Activated CD8-positive, alpha-beta memory T cell treated with anti-CD3 and anti-CD28 coated beads for 4 hours (primary cell): ENCODE results near the gene JAK3.
"Not testable (repeated sequence)": the region's sequence is repeated elsewhere in the genome, so short reads cannot be mapped to it uniquely, and the experiment has no call there.

Source experiments
- DNase-seq, 2 donors: peaks; one replicate each; pipeline ENCODE4 v3.0.0-alpha.2; 2020; ENCODE audit warnings: low read depth in 2 of 2

JAK3 gene

DNA sequence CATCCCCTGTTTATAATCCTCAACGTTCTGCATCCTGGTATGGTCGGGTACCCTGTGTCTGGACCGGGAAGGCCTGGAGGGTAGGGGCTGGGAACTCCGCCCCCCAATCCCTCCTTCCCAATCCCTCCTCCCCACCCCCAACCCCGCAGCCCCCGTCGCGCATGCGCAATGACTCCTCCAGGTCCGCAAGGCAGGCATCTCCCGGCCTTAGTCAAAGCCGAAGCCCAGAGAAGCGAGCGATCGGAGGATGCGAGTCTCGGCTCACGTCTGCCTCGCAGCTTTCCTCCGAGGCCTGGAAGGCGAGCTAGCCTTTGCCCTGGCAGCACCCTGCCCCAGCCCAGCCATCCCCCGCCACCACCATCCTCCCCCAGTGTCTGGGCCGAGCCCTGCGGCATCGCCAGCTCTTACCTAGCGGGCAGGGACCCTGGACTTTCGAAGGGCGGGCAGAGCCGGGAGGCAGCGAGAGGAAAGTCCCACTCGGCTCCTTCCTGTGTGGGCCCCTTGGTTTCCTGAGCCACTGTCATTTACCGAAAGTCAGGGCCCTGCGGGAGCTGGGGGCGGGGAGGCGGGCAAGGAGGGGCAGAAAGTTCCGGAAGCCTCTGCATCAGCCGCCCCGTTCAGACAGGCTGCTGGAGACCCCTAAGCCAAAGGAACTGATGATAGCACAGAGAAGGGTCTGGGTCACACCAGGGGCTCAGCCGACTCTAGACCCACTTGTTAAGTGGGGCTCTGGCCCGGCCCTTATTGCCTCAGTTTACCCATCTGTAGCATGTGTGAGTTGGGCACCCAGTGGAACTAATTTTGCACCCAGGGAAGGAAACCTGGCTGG, at the start of gene JAK3:
Gene JAK3 (minus strand): TSS at position 445 of the 829 bp plus-strand sequence. CDS start 3,565 bp downstream, outside the sequence.
- DNase-seq = peak; percentile 76 to 83

DNA sequence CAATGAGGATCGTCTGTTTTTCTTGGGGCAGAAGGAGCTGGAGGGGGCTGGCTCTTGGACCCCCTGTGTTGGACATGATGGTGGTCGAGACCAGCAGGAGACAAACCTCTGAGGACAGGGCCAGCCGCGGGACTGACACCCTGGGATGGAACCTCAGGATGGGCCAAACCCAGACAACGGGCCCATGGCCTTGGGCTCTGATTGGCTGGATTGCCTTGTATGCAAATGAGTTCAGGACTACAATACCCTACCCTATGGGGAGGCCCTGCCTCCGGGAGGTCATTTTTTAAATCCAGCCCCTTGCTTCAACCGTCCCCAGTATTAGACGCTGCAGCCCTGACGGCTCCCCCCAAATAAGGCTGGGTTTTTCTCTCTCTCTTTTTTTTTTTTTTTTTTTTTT, 46.0 kb upstream of the JAK3 start:
- DNase-seq = no peak

DNA sequence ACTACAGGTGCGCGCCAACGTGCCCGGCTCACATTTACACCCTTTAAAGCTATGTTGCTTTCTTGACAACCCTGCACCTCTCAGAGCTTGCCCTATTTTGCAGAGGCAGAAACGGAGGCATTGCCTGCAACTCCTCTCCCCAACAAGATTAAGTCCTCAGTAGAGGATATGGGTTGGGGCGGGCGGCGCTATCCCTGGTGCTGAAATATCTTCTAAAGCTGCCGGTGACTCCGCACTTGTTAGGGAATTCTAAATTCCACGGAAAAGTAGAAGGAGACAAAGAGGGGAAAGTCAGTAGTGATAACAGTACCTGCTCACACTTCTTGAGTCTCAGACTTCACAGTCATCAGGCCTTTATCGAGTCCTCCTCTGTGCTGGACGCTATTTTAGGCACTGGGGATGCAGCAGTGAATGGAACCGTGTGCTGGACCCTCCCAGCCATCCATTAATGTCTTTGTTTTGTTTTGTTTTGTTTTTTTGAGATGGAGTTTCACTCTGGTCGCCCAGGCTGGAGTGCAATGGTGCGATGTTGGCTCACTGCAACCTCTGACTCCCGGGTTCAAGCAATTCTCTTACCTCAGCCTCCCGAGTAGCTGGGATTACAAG, 41.9 kb upstream of the JAK3 start:
- DNase-seq = no peak

DNA sequence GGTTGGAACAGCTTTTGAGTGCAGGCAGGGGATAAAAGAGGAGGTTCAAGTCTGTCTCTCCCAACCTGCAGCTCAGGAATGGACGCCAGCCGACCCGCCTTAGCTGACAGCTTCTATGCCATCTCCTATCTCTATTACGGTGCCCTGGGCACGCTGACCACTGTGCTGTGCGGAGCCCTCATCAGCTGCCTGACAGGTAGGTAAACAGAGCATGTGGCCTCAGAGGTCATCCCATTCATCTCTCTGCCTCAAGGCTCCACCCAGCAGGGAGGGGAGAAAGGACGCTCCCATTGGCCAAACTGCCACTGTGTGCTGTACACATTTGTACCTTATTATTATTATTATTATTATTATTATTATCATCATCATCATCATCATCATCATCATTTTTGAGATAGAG, 40.5 kb upstream of the JAK3 start:
- DNase-seq = no peak

DNA sequence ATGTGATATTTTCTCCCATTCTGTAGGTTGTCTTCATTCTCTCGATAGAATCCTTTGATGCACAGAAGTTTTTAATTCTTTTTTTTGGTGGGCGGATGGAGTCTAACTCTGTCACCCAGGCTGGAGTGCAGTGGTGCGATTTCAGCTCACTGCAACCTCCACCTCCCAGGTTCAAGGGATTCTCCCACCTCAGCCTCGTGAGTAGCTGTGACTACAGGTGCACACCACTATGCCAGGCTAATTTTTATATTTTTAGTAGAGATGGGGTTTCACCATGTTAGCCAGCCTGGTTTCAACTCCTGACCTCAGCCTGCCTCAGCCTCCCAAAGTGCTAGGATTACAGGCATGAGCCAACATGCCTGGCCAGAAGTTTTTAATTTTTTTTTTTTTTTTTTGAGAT, 39.4 kb upstream of the JAK3 start:
- not testable (repeated sequence) for DNase-seq

DNA sequence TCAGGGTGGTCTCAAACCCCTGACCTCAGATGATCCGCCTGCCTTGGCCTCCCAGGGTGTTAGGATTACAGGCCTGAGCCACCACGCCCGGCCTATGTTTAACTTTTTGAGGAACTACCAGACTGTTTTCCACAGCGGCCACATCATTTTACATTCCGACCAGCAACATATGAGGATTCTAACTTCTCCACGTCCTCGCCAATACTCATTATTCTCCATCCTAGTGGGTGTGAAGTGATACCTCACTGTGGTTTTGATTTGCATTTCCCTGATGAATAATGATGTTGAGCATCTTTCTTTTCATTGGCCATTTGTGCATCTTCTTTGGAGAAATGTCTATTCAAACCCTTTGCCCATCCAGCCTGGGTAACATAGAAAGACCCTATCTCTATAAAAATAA, 38.7 kb upstream of the JAK3 start:
- no peak for DNase-seq

DNA sequence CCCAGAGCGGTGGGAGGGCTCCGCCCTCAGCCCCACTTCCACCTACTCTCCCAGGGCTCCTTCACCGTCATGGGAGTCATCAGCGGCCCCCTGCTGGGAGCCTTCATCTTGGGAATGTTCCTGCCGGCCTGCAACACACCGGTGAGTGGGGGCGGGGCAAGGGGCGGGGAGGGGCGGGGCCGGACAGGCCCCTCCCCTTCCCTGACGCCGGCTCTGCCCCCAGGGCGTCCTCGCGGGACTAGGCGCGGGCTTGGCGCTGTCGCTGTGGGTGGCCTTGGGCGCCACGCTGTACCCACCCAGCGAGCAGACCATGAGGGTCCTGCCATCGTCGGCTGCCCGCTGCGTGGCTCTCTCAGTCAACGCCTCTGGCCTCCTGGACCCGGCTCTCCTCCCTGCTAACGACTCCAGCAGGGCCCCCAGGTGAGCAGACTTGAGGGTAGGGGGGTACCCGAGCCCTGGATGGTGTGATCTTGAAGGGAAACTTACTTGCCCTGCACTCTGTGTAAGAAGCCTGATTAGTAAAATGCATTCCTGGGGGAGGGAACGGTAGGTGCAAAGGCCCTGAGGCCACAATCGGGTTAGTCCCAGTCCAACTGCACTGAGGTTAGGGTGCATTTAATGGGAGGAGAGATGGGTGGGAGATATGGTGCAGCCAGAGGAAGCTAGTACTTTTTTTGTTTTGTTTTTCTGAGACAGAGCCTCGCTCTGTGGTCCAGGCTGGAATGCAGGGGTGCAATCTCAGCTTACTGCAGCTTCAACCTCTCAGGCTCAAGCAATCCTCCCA, 36.0 kb upstream of the JAK3 start:
- DNase-seq = no peak

DNA sequence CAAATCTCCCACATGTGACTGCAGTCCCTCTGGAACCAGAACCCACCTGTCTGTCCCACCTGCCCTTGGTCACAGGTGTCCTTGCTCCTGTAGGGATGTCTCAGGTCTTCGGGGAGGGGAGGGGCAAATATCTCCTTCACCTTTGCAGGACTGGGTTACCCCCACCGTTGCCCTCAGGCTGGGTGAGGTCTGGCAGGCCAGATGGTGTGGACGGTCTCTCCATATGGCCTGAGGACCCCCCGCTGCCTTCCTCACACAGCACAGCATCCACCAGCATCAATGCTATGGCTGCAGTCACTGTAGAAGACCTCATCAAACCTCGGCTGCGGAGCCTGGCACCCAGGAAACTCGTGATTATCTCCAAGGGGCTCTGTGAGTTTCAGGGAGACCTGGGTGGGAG, 33.9 kb upstream of the JAK3 start:
- DNase-seq = no peak

DNA sequence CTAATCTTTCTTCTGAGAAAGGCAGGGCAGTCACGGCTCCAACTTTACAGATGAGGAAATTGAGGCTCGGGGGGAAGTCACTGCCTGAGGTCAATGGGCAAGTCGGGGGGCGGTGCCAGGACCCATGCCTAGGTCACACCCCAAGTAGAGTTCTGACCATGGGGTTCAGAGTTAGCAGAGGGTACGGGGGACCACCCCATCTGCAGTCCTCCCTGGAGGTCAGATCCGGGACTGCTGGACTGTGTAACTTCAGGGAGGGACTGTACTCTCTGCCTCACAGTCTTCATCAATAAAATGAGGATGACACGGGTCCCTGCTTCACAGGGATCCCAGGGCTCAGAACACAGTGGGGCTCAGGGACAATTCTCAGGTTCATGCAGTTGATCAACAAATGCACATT, 31.7 kb upstream of the JAK3 start:
- DNase-seq = no peak

DNA sequence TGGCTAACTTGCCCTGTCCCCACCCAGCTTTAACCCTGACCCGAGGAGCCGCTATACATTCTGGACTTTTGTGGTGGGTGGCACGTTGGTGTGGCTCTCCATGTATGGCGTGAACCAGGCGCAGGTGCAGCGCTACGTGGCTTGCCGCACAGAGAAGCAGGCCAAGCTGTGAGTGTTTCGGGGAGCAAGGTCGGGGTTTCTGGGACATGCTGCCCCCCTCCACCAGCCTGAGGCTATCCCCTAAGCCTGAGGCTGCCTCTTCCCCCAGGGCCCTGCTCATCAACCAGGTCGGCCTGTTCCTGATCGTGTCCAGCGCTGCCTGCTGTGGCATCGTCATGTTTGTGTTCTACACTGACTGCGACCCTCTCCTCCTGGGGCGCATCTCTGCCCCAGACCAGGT, 29.9 kb upstream of the JAK3 start:
- DNase-seq = no peak

DNA sequence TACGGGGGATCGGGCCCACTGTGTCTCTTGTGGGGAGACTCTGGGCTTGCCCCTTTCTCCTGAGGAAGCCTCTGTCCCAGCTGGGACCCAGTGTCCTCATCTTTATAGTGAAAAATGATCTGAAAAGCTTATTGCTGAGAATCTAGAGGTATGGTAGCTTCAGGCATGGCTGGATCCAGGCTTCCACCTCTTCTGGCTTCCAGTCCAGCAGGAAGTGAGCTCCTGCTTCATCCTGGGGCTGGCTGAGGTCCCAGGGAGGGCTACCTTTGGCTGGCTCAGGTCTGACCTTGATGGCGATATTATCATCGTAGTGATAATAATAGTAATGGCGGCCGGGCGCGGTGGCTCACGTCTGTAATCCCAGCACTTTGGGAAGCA, 27.0 kb upstream of the JAK3 start:
- no peak for DNase-seq

DNA sequence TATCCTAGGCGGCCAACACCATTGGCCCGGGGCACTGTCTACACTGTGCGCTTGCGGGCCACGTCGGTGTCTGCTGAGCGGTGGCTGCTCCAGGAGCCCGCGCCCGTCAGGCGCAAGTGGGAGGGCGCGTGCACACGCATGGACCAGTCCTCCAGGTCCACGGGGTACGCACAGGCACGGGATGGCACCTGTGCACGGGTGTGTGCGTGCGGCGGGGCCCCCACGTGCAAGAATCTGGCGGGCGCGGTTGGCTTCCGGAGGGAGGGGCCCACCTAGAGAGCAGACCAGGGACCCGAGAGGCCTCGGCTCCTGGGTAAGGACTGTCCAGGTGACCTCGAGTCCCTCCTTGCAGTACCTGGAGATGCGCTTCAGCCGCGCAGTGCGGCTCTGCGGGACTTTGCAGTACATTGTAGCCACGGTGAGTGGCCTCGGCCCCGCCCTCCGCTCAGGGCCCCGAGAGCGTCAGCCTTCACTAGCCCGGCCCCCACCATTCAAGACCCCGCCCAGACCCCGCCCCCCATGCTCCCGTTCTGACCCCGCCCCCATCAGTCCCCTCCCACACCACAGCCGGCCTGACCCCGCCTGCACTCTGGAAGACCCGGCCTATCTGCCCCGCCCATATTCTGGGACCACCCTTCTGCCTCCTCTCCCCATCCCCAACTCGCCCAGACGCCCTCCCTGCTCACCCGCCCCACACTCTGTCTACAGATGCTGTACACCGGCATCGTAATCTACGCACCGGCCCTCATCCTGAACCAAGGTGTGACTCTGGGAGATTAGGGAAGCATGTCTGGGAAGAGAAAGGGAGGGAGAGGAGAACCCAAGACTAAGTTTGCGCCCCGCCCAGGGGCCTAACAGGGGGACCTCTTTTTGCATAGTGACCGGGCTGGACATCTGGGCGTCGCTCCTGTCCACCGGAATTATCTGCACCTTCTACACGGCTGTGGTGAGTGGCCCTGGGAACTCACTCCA, 26.3 kb upstream of the JAK3 start:
- peak; percentile 19 to 28 for DNase-seq

DNA sequence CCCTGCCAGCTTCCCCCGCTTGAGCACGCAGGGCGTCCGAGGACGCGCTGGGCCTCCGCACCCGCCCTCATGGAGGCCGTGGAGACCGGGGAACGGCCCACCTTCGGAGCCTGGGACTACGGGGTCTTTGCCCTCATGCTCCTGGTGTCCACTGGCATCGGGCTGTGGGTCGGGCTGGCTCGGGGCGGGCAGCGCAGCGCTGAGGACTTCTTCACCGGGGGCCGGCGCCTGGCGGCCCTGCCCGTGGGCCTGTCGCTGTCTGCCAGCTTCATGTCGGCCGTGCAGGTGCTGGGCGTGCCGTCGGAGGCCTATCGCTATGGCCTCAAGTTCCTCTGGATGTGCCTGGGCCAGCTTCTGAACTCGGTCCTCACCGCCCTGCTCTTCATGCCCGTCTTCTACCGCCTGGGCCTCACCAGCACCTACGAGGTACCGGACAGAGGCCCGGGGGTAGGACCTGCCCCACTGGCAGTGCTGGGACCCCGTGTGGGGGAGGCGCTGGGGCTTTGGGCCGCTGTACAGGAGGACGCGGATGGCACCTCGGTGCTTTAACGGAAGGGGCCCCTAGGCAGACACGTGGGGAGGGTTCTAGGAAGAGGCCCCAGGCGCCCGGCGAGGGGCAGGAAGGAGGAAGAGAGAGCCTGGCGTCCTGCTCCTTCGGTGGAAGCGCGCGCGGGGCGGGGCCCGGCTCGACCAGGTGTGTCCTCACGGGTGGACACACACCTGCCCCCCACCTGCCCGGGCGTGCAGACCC, 24.6 kb upstream of the JAK3 start:
- DNase-seq = no peak

DNA sequence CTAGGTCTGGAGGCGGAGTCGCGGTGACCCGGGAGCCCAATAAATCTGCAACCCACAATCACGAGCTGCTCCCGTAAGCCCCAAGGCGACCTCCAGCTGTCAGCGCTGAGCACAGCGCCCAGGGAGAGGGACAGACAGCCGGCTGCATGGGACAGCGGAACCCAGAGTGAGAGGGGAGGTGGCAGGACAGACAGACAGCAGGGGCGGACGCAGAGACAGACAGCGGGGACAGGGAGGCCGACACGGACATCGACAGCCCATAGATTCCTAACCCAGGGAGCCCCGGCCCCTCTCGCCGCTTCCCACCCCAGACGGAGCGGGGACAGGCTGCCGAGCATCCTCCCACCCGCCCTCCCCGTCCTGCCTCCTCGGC, 24.1 kb upstream of the JAK3 start, which contains the start of gene SLC5A5:
Gene SLC5A5 (plus strand): TSS at position 68 of the 373 bp plus-strand sequence. CDS start 375 bp downstream, outside the sequence.
- no peak for DNase-seq

DNA sequence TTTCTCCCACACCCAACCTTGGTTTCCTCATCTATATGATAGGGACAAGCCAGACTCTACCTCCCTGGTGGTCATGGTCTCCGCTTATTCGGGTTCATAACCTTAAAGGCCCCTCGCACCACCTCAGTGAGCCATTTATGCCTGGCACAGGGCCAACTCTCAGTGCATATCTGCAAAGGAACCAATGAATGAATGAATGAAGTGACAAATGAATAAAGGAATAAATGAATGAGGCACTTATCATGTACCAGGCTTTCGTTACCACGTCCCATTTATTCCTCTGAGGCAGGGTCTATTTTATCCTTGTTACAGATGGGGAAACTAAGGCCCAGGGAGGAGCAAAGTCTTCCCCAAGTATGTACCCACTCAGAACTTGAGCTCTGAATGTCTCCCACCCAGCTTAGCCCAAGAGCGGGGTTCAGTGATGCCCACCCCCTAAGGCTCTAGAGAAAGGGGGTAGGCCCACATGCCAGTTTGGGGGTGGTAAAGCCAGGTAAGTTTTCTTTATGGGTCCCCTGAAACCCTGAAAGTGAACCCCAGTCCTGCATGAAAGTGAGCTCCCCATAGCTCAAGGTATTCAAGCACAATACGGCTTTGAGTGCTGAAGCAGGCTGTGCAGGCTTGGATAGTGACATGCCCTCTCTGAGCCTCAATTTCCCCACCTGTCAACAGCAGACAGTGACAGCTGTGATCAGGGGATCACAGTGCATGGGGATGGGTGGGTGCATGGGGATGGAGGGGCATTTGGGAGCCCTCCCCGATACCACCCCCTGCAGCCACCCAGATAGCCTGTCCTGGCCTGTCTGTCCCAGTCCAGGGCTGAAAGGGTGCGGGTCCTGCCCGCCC, 23.5 kb upstream of the JAK3 start:
- DNase-seq = no peak

DNA sequence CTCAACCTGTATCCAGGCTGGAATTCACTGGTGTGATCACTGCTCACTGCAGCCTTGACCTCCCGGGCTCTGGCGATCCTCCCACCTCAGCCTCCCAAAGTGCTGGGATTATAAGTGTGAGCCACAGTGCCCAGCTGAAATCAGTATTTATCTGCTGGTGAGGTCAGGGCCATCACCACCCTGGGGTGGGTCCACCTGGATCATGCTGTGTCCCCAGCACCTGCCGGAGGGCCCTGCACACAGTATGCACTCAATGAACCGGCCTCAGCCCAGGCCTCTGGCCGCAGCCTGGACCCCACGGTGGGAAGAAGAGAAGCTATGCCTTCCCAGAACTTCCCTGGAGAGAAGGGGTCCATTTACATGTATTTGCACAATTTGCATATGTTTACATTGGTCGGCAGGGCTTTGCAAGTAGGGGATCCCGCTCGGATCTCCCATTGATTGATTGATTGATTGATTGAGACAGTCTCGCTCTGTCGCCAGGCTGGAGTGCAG, 21.4 kb upstream of the JAK3 start:
- no peak for DNase-seq

DNA sequence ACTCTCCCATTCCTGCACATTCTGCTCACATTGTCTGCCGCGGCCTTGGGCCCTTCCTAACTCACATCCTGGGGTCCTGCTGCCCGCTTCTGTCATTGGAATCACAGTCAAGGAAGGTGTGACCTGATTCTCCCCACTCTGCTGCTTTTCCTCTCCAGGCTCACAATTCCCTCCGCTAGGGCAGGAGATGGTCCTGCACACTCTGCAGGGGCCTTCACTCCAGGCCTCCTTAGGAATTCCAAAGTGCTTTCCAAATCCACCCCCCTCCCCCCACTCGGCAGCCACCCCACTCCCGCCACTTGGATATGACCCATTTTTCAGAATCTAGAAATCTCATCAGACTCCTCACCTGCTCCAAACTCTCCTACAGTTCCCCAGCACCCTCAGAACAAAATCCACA, 20.9 kb upstream of the JAK3 start:
- DNase-seq = no peak

DNA sequence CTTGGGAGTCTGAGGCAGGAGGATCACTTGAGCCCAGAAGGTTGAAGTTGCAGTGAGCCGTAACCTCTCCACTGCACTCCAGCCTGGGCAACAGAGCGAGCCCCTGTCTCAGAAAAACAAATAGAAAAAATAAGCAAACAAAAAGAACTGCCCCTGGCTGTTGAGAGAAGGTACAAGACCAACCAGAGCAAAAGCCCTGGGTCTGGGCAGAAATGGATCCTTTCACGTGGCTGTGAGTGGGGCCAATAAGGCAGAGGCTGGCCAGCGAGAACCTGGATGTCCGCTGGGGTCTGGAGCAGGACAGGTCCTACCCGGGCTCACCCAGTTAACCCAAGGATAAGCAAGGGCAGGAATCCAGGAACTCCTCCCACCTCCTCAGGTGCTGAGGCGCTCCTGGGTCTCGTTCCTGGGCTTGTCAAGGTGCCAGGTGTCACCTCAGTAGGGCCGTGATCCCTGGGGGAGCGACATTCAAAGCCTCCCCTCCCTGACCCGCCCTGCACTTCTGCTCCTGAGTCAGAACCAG, 19.2 kb upstream of the JAK3 start:
- DNase-seq = no peak

DNA sequence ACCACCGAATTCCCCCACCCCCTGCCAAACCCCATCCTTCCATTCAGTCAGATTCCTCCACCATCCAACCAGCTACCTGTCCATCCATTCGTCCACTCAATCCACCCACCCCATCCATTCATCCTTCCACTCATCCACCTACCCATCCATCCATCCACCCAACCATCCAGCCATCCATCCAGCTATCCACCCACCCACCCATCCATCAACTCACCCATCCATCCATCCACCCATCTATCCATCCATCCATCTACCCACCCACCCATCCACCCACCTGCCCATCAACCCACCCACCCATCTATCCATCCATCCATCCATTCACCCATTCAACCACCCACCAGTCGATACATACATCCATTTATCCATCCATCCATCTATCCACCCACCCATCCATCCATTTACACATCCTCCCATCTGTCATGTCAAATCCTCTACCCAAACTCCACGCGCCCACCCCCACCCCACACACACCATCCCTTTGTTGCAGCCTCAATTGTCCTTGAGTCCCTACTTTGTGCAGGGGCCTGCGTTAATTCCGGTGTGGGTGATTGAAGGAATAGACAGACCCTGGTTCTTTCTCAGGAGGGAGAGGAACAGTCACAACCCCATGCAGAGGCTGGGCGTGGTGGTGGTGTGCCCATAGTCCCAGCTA, 18.7 kb upstream of the JAK3 start:
- DNase-seq = no peak
